Heart left ventricle (tissue), 13 donors: ENCODE measurements around the gene TRMT61A.

Source experiments
- CTCF ChIP-seq, 12 donors: fragments of 200-600 bp; sonication (generic) in 4 of 12; IDR thresholded peaks; one replicate each; pipeline versions ENCODE4 v1.5.0 to v1.8.0; 2018 to 2022; ENCODE audit warnings: antibody characterized with exemption in 12 of 12, mild to moderate bottlenecking in 5 of 12
- POLR2A ChIP-seq, 2 donors: fragments of 450-650 bp; IDR thresholded peaks; one replicate each; pipeline ENCODE4 v1.6.1; 2017; ENCODE audit warnings: antibody characterized with exemption in 2 of 2, mild to moderate bottlenecking in 2 of 2, moderate library complexity in 2 of 2
- donor health status: ischemic (EF 13 %, LVEDD 7.1; RV severe dilation, severe dysfunction).
- donor health status: DM: no; HTN: yes; CAD: no.
- donor health status: DM: no; HTN: no; CAD: no.
- donor health status: ischemic (EF 25% LVEDD 6.9; RV normal size, moderate dysfunction).
- donor health status: ischemic (EF 25% LVEDD 5.7; RV mildly dilated, moderate dysfunction).
- donor health status: ischemic (EF 35%, LVEDD 5.7; RV mildly dilated, moderate dysfunction).
- donor health status: nonischemic (EF 11% LVEDD 7.7; RV severe dilation, severe dysfunction).
- donor health status: DM: yes; HTN: yes; CAD: no.
- donor health status: PGD.
- donor health status: ischemic (EF 29% LVEDD 5.4; RV normal size, mild dysfunction).
- donor health status: nonischemic (EF 23%, LVEDD 6.1; RV moderate dilation, normal function).

GRCh38 chr14:103544388-103545218, 15.6 kb downstream of the TRMT61A start:
- TF ChIP-seq CTCF (IDR thresholded peaks at IDR 0.05) (no peak), POLR2A (IDR thresholded peaks at IDR 0.05) (no peak)
